ENCODE results near the gene AVPR2.
A peak's percentile ranks its signal among the peaks of the same experiment; 100 is the strongest.

Gene AVPR2

DNA sequence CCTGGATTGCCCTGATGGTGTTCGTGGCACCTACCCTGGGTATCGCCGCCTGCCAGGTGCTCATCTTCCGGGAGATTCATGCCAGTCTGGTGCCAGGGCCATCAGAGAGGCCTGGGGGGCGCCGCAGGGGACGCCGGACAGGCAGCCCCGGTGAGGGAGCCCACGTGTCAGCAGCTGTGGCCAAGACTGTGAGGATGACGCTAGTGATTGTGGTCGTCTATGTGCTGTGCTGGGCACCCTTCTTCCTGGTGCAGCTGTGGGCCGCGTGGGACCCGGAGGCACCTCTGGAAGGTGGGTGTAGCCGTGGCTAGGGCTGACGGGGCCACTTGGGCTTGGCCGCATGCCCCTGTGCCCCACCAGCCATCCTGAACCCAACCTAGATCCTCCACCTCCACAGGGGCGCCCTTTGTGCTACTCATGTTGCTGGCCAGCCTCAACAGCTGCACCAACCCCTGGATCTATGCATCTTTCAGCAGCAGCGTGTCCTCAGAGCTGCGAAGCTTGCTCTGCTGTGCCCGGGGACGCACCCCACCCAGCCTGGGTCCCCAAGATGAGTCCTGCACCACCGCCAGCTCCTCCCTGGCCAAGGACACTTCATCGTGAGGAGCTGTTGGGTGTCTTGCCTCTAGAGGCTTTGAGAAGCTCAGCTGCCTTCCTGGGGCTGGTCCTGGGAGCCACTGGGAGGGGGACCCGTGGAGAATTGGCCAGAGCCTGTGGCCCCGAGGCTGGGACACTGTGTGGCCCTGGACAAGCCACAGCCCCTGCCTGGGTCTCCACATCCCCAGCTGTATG lies 1.8 kb downstream of the AVPR2 start:
- Histone ChIP-seq H4K20me1 (ENCODE audit: insufficient read depth, low read length) (no peaks in the 10 kb centered on the region; the same call in 1 of the 2 replicates), H3K27me3 (ENCODE audit: insufficient read depth, low read length, poor library complexity) (no peaks in the 10 kb centered on the region), H3K9ac (ENCODE audit: low read depth, low read length) (no peak overlapping the region), H3K4me1 (ENCODE audit: insufficient read depth, low read length) (peaks cover 7% of the 10 kb centered on the region), H3K79me2 (ENCODE audit: insufficient read depth, low read length) (no peaks in the 10 kb centered on the region), H3K4me3 (ENCODE audit: low read depth in 1 of 2, low read length in 2 of 2) (no peak overlapping the region), H3K27ac (ENCODE audit: low read length) (no peak overlapping the region; the same call in 1 of the 2 replicates), H3K4me2 (ENCODE audit: insufficient read depth, low read length) (no peak overlapping the region), H2AFZ (ENCODE audit: low read depth, low read length) (no peak overlapping the region), H3K36me3 (ENCODE audit: insufficient read depth, low read length) (peaks cover 25% of the 10 kb centered on the region), H3K9me3 (ENCODE audit: insufficient read depth, low read length, severe bottlenecking) (no peaks in the 10 kb centered on the region)
- ATAC-seq (ENCODE audit: insufficient read depth, low read depth) (peak; percentile 10; the same call in 2 of the 3 replicates), DNase-seq (no peak)
- TF ChIP-seq EZH2 (IDR thresholded peaks at IDR 0.05; ENCODE audit: borderline replicate concordance, low read depth, low read length, severe bottlenecking) (no peak), CTCF (IDR thresholded peaks at IDR 0.05; ENCODE audit: borderline replicate concordance, extremely low read depth, low read length, poor library complexity, severe bottlenecking) (no peak)

DNA sequence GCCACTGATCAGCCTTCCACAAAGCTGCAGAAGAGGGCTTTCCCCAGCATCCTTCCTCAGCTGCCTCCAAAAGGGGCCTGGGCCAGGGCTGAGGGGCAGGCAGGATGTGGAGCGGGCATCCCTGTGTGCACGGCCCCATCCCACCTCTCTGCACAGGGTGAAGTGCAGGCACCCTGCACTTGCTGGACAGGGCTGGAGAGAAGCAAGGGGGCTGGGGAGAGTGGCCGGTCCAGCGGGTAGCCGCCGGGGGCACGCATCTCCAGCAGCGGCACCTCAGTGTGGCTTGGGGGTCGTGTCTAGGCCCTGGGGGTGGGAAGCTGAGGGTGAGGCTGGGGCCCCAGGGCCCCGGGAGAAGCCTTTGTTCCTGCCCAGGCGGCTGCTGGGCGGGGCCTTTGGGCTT lies 3.0 kb downstream of the AVPR2 start:
- no peak for DNase-seq
- no peaks in the 10 kb centered on the region for H3K79me2 ChIP-seq (ENCODE audit: insufficient read depth, low read length)
- H3K4me2 ChIP-seq (ENCODE audit: insufficient read depth, low read length), result no peak overlapping the region
- no peaks in the 10 kb centered on the region for H3K9me3 ChIP-seq (ENCODE audit: insufficient read depth, low read length, severe bottlenecking)
- TF ChIP-seq EZH2 (IDR thresholded peaks at IDR 0.05; ENCODE audit: borderline replicate concordance, low read depth, low read length, severe bottlenecking) (no peak), CTCF (IDR thresholded peaks at IDR 0.05; ENCODE audit: borderline replicate concordance, extremely low read depth, low read length, poor library complexity, severe bottlenecking) (no peak)
- no peak overlapping the region for H3K27ac ChIP-seq (ENCODE audit: low read length)
- no peak overlapping the region for H3K9ac ChIP-seq (ENCODE audit: low read depth, low read length)
- H3K27me3 ChIP-seq (ENCODE audit: insufficient read depth, low read length, poor library complexity), result no peaks in the 10 kb centered on the region
- H4K20me1 ChIP-seq (ENCODE audit: insufficient read depth, low read length), result no peaks in the 10 kb centered on the region; the same call in 1 of the 2 replicates
- no peaks in the 10 kb centered on the region for H3K4me1 ChIP-seq (ENCODE audit: insufficient read depth, low read length)
- H2AFZ ChIP-seq (ENCODE audit: low read depth, low read length), result no peak overlapping the region
- peaks cover 32% of the 10 kb centered on the region for H3K36me3 ChIP-seq (ENCODE audit: insufficient read depth, low read length)
- ATAC-seq (ENCODE audit: insufficient read depth, low read depth), result no peak
- H3K4me3 ChIP-seq (ENCODE audit: low read depth in 1 of 2, low read length in 2 of 2), result no peak overlapping the region

DNA sequence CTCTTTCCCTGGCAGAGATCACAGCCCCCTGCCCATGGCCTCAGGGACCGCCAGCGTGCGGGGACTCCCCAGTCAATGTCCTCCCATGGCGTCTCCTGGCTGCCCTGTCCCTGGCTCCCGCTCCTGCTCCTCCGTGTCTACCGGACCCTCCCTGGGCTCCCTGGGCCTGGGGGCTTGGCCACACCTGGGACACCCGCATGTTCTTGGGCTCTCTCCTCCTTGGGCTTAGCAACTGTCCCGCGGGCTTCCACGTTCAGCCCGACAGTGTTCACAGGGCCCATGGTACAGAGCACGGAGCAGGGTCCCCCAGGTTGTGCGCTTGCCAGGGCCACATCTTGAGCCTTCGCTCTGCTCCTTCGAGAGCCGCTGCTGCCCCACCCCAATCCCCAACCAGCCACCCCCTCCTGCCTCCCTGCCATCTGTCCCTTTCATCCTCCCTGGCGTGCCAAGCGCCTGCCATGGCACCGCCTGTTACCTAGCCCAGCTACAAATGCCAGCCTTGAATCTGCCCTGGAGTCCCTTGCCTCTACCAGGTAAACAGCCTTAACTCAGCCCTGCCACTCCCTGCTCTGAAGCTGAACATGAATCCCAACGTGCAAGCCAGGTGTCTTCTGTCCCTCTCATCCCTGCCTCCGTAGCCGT lies 3.9 kb downstream of the AVPR2 start:
- Histone ChIP-seq H3K4me1 (ENCODE audit: insufficient read depth, low read length) (no peaks in the 10 kb centered on the region), H2AFZ (ENCODE audit: low read depth, low read length) (no peak overlapping the region), H3K9me3 (ENCODE audit: insufficient read depth, low read length, severe bottlenecking) (no peaks in the 10 kb centered on the region), H3K36me3 (ENCODE audit: insufficient read depth, low read length) (peaks cover 39% of the 10 kb centered on the region), H3K4me2 (ENCODE audit: insufficient read depth, low read length) (no peak overlapping the region), H3K79me2 (ENCODE audit: insufficient read depth, low read length) (no peaks in the 10 kb centered on the region), H3K4me3 (ENCODE audit: low read depth in 1 of 2, low read length in 2 of 2) (no peak overlapping the region), H3K27me3 (ENCODE audit: insufficient read depth, low read length, poor library complexity) (no peaks in the 10 kb centered on the region), H3K9ac (ENCODE audit: low read depth, low read length) (no peak overlapping the region), H3K27ac (ENCODE audit: low read length) (no peak overlapping the region), H4K20me1 (ENCODE audit: insufficient read depth, low read length) (peaks cover 1% of the 10 kb centered on the region; the same call in 1 of the 2 replicates)
- TF ChIP-seq EZH2 (IDR thresholded peaks at IDR 0.05; ENCODE audit: borderline replicate concordance, low read depth, low read length, severe bottlenecking) (no peak), CTCF (IDR thresholded peaks at IDR 0.05; ENCODE audit: borderline replicate concordance, extremely low read depth, low read length, poor library complexity, severe bottlenecking) (no peak)
- no peak for DNase-seq
- ATAC-seq (ENCODE audit: insufficient read depth, low read depth), result no peak

Measured in DND-41 (cell line).